Measurements from ENCODE around the gene NFKB2. TPM values are rescaled to one million over a fixed set of nuclear protein-coding genes. Genes with fewer than 3 reads are reported as not detected.

NFKB2 gene
- total RNA-seq (2021; fragmentation: NEBNext Ultra II Directional; extraction: Animal tissue kit (Norgen Biotek cat#: 25700)): 18.7 and 20.4 TPM in 2 replicates
- 31.4 and 34.5 TPM in 2 replicates for polyA plus RNA-seq (2011; rRNA removed)
- 26.8 TPM for polyA plus RNA-seq (2011; cell fraction: cytosol; rRNA removed)
- polyA plus RNA-seq (2011; cell fraction: nucleus; rRNA removed): 78.0 TPM
- 25.2 to 41.2 TPM (median 38.4 TPM) in 4 replicates for polyA plus RNA-seq (2012, experiment 1 of 2)
- polyA plus RNA-seq (2012, experiment 2 of 2): 27.3 TPM
- 7.1 TPM for polyA plus RNA-seq (2013, experiment 1 of 2)
- polyA plus RNA-seq (2013, experiment 2 of 2): 5.6 TPM
- 13.4 and 14.3 TPM in 2 replicates for polyA minus RNA-seq (2011; rRNA and poly(A)+ RNA removed)
- polyA minus RNA-seq (2011; cell fraction: cytosol; rRNA and poly(A)+ RNA removed): 20.0 TPM
- 18.3 TPM for polyA minus RNA-seq (2011; cell fraction: nucleus; rRNA and poly(A)+ RNA removed)
- long read RNA-seq, experiment 1, partial matches to known transcripts: 4 of 5 reads
- long read RNA-seq, experiment 1, other reads (novel, unspliced or antisense): 0 of 5 reads
- long read RNA-seq, experiment 2: 0 reads

DNA sequence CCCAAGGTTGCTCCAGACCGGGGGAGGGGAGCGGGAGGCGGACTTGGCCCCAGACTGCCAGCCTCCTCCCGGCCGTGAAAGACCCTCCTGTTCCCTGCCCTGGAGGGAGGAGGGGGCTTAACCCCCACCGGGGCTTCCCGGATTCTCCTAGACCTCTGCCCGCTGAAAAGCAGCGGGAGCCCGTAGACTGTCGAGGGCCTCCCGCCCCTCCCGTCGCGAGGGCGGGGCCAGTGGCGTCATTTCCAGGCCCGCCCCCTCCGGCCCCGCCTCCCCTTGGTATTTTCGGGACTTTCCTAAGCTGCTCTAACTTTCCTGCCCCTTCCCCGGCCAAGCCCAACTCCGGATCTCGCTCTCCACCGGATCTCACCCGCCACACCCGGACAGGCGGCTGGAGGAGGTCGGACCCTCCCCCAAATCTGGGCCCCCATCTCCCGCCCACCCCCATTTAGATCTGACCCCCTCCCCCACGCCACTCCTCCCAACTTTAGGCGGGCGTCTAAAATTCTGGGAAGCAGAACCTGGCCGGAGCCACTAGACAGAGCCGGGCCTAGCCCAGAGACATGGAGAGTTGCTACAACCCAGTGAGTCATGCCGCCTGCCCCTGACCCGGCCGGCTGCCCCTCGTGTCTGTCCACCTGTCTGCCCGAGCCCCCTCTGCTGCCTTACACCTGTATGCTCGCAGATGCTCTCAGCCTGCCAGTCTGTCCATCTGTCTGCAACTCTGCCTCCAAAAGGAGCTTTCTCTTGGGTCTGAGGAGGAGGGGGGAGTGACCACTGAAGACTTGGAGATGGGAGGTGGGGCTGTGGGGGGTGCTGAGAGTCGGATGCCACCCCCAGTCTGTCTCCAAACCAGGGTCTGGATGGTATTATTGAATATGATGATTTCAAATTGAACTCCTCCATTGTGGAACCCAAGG is at the start of gene NFKB2:
NFKB2 (plus strand) TSS at position 306 of the 917 bp plus-strand sequence; CDS start at position 561, 255 bp downstream.
- H3K79me2 ChIP-seq (ENCODE audit: control insufficient read depth in 1 of 2, insufficient read depth in 2 of 2, low read length in 2 of 2): no peaks in the 10 kb centered on the region
- peak within 1 kb of the TSS; percentile 66; the same call in 1 of the 2 replicates for H2BK15ac ChIP-seq (ENCODE audit: low read length)
- H3K4me3 ChIP-seq (ENCODE audit: extremely low read depth in 1 of 4, insufficient read depth in 2 of 4, low read depth in 3 of 4, low read length in 4 of 4): peak within 1 kb of the TSS; percentile 29 to 75 (median 68)
- peaks cover 13% of the 10 kb centered on the region for H3K23me2 ChIP-seq (ENCODE audit: low read depth, low read length)
- H4K8ac ChIP-seq (ENCODE audit: extremely low read depth, insufficient read depth, low read length): peak within 1 kb of the TSS; percentile 91; the same call in 1 of the 2 replicates
- ChIA-PET POLR2A (ENCODE audit: partially characterized antibody) (interaction anchor here (1.0 to 5.8 kb wide), 12 partner anchors 10 to 244 kb away, joined by 3 to 33 read pairs (median 6); partner anchors contain the start of genes FBXL15, NOLC1 and PSD), CTCF (ENCODE audit: partially characterized antibody) (interaction anchor here (0.6 to 16.4 kb wide), 19 partner anchors 9 to 227 kb away, joined by 3 to 357 read pairs (median 4); partner anchors contain the start of genes C10orf95, CUEDC2, ELOVL3 and FBXL15)
- peaks cover 0 to 24% (median 14%) of the 10 kb centered on the region in 4 experiments; a peak in 6 of 7 replicates for H3K4me1 ChIP-seq (replicated peaks in 1 of 4; ENCODE audit: control insufficient read depth in 3 of 4, insufficient read depth in 4 of 4, low read length in 3 of 4)
- H3K56ac ChIP-seq (replicated peaks; ENCODE audit: insufficient read length, low read depth, low read length): no peak within 1 kb of the TSS
- peak within 1 kb of the TSS; percentile 55 for H2AK5ac ChIP-seq (ENCODE audit: low read depth, low read length)
- DNase-seq (ENCODE audit: low read depth in 1 of 2, low spot score in 2 of 2) (peak; percentile 59 to 95), FAIRE-seq (no peak)
- H4K91ac ChIP-seq (replicated peaks; ENCODE audit: insufficient read length, low read length): no peak within 1 kb of the TSS
- peaks cover 0 to 4% (median 2%) of the 10 kb centered on the region in 4 experiments; a peak in 4 of 8 replicates for H3K36me3 ChIP-seq (ENCODE audit: control insufficient read depth in 2 of 4, insufficient read depth in 4 of 4, low read length in 3 of 4)
- no peak within 1 kb of the TSS for H3K23ac ChIP-seq (ENCODE audit: insufficient read length)
- peaks cover 6 to 12% of the 10 kb centered on the region in 2 experiments for H4K20me1 ChIP-seq (replicated peaks in 1 of 2; ENCODE audit: control insufficient read depth in 1 of 2, insufficient read depth in 2 of 2, low read length in 2 of 2)
- H3K9ac ChIP-seq (replicated peaks in 1 of 4; ENCODE audit: extremely low read depth in 1 of 4, low read depth in 3 of 4, low read length in 3 of 4): peak within 1 kb of the TSS in 3 of 4 experiments; percentile 67 to 72 (median 71); a peak in 6 of 7 replicates
- no peak within 1 kb of the TSS for H4K5ac ChIP-seq (ENCODE audit: insufficient read length, low read depth, low read length)
- no peaks in the 10 kb centered on the region for H3K9me3 ChIP-seq (ENCODE audit: insufficient read depth in 2 of 2, low read depth in 1 of 2, low read length in 1 of 2)
- H2AFZ ChIP-seq (ENCODE audit: low read length): no peak within 1 kb of the TSS
- peak within 1 kb of the TSS; percentile 69; the same call in 1 of the 2 replicates for H3K27ac ChIP-seq (ENCODE audit: low read depth, low read length)
- H3K79me1 ChIP-seq (ENCODE audit: low read depth, low read length): no peaks in the 10 kb centered on the region
- H3K27me3 ChIP-seq (replicated peaks in 1 of 4; ENCODE audit: control insufficient read depth in 3 of 4, extremely low read depth in 1 of 4, insufficient read depth in 3 of 4, low read length in 3 of 4): peaks cover 0 to 24% (median 20%) of the 10 kb centered on the region in 4 experiments; a peak in 6 of 7 replicates
- peak within 1 kb of the TSS; percentile 98 to 100 for H3K4me2 ChIP-seq (ENCODE audit: insufficient read depth in 1 of 2, low read depth in 2 of 2, low read length in 2 of 2)
- H3K4ac ChIP-seq (replicated peaks; ENCODE audit: insufficient read length, low read depth, low read length): peak within 1 kb of the TSS; percentile 21
- H3K18ac ChIP-seq (ENCODE audit: extremely low read depth, low read length): peak within 1 kb of the TSS; percentile 78
- no peak within 1 kb of the TSS for H2BK120ac ChIP-seq (replicated peaks; ENCODE audit: low read depth, low read length)
- H2BK12ac ChIP-seq (ENCODE audit: low read depth, low read length): peak within 1 kb of the TSS; percentile 72
- 6% methylated on average over 12 of the region's 42 CpGs; no CpG with 5 or more reads in 1 of the 2 experiments for WGBS, 2 experiments (ENCODE audit: extremely low coverage in 1 of 2, insufficient coverage in 1 of 2, insufficient read length in 1 of 2, insufficient replicate concordance in 2 of 2, low coverage in 1 of 2, low lambda C conversion rate in 2 of 2, missing lambda C conversion rate in 1 of 2)
- peak within 1 kb of the TSS; percentile 7; the same call in 1 of the 2 replicates for H2BK5ac ChIP-seq (ENCODE audit: low read depth, low read length)
- no peak within 1 kb of the TSS for H3K14ac ChIP-seq (ENCODE audit: insufficient read length)
- H2BK20ac ChIP-seq (ENCODE audit: low read length): no peak within 1 kb of the TSS
- TF ChIP-seq, protein P1, sequence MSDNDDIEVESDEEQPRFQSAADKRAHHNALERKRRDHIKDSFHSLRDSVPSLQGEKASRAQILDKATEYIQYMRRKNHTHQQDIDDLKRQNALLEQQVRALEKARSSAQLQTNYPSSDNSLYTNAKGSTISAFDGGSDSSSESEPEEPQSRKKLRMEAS (IDR thresholded peaks at IDR 0.05): no peak
- no peak for TF ChIP-seq GTF2F1 (IDR thresholded peaks at IDR 0.05; ENCODE audit: borderline replicate concordance, low read depth, low read length)
- no peak for TF ChIP-seq NRF1 (IDR thresholded peaks at IDR 0.05; ENCODE audit: low read depth, low read length)
- TF ChIP-seq TAF1 (IDR thresholded peaks at IDR 0.05; ENCODE audit: low read depth, low read length): peak; percentile 33; the same call in 1 of the 2 replicates
- no peak for TF ChIP-seq SIX5 (IDR thresholded peaks at IDR 0.05; ENCODE audit: low read depth, low read length)
- no peak for TF ChIP-seq CBX5 (IDR thresholded peaks at IDR 0.05; ENCODE audit: low read depth, low read length)
- no peak for TF ChIP-seq EZH2 (IDR thresholded peaks at IDR 0.05; ENCODE audit: low read depth, low read length, severe bottlenecking)
- TF ChIP-seq POLR2A (IDR thresholded peaks at IDR 0.05; ENCODE audit: control extremely low read depth in 1 of 2, low read depth in 2 of 2, low read length in 2 of 2): 0 out of 3 replicates have a peak, but pooled peaks of 1 of the 2 experiments have one; percentile 32
